Upper lobe of left lung (tissue), 6 donors: Measurements from ENCODE around the gene LRRFIP1. TPM values are rescaled to one million over a fixed set of nuclear protein-coding genes. Genes with fewer than 3 reads are reported as not detected.
A peak's percentile ranks its signal among the peaks of the same experiment; 100 is the strongest.
"Not testable (repeated sequence)": the region's sequence is repeated elsewhere in the genome, so short reads cannot be mapped to it uniquely, and the experiment has no call there.

Experiments used
- ATAC-seq, 2 donors: fragments of 200-7000 bp; cut with Tn5 transposase; one replicate each; pipeline ENCODE4 v1.9.1; 2022; ENCODE audit warnings: mild to moderate bottlenecking in 2 of 2, moderate library complexity in 2 of 2; ENCODE audit not compliant: low FRiP score in 2 of 2
- DNase-seq, 2 donors: peaks; one replicate each; pipeline ENCODE4 v3.0.0-alpha.2; 2019 to 2020
- H3K27ac ChIP-seq, 4 donors: fragments of 200-600 bp; sonication (generic); one replicate each; pipeline ENCODE4 v1.5.1; 2016 to 2019
- H3K27me3 ChIP-seq, 4 donors: fragments of 200-600 bp; sonication (generic); one replicate each; pipeline ENCODE4 v1.5.1; 2017 to 2019
- H3K36me3 ChIP-seq, 4 donors: fragments of 200-600 bp; sonication (generic); one replicate each; pipeline ENCODE4 v1.5.1; 2016 to 2019
- H3K4me1 ChIP-seq, 4 donors: fragments of 200-600 bp; sonication (generic); one replicate each; pipeline ENCODE4 v1.5.1; 2018 to 2019
- H3K4me3 ChIP-seq, 4 donors: fragments of 200-600 bp; sonication (generic); one replicate each; pipeline ENCODE4 v1.5.1; 2017 to 2019; ENCODE audit warnings: mild to moderate bottlenecking in 2 of 4, moderate library complexity in 1 of 4
- H3K9me3 ChIP-seq, 4 donors: fragments of 200-600 bp; sonication (generic); one replicate each; pipeline ENCODE4 v1.5.1; 2018 to 2019
- CTCF ChIP-seq, 6 experiments: fragments of 450-650 bp in 4 of 6; fragments of 200-600 bp in 2 of 6; sonication (generic) in 2 of 6; IDR thresholded peaks; one replicate each; pipeline ENCODE4 v1.5.1; 2016 to 2019; ENCODE audit warnings: antibody characterized with exemption in 6 of 6
- EP300 ChIP-seq, 4 donors: sonication (generic); formaldehyde crosslinking; IDR thresholded peaks; one replicate each; pipeline ENCODE4 v1.5.1; 2017; ENCODE audit warnings: antibody characterized with exemption in 4 of 4, control low read depth in 2 of 4
- POLR2A ChIP-seq, 4 donors: fragments of 450-650 bp; IDR thresholded peaks; one replicate each; pipeline ENCODE4 v1.5.1; 2016 to 2017; ENCODE audit warnings: antibody characterized with exemption in 4 of 4, mild to moderate bottlenecking in 2 of 4
- POLR2AphosphoS5 ChIP-seq, 2 donors: sonication (generic); formaldehyde crosslinking; IDR thresholded peaks; one replicate each; pipeline ENCODE4 v1.5.1; 2017; ENCODE audit warnings: antibody characterized with exemption in 2 of 2
- WGBS, 2 donors: methylation state at CpG; one replicate each; pipeline ENCODE4 v1.1.5; 2017 to 2018; 5-methylcytosine and 5-hydroxymethylcytosine counted together
- total RNA-seq, 6 donors: library from RNA; depleted of rRNA in 4 of 6; stranded (reverse); fragments of >200 nt in 4 of 6; gene quantifications; one replicate each; pipeline versions ENCODE4 v1.1.0 to v1.2.1, GENCODE V29; 2016 to 2021
- donor health status: DM: no; HTN: no; CAD: no; lungs with moderate emphysema.
- donor health status: DM: no; HTN: yes; CAD: no; lungs with severe emphysema.

Gene LRRFIP1
- total RNA-seq, 6 donors from 2014 or later: 185 to 291 (median 242) TPM

GRCh38 chr2:237591141-237591881 is 36.1 kb upstream of the LRRFIP1 start:
- Histone ChIP-seq H3K9me3 (no peaks in the 10 kb centered on the region), H3K36me3 (no peaks in the 10 kb centered on the region), H3K4me3 (peak overlapping the region in 3 of 4 donors; percentile 33 to 47 (median 40)), H3K27ac (peak overlapping the region; percentile 64 to 89 (median 81)), H3K4me1 (peaks cover 8 to 43% (median 19%) of the 10 kb centered on the region in 4 donors), H3K27me3 (no peaks in the 10 kb centered on the region)
- peak in 1 of 2 donors; percentile 58 for ATAC-seq
- 42 to 56% methylated on average over 16 to 19 of the region's 19 CpGs for WGBS, 2 donors
- peak; percentile 76 to 94 for DNase-seq
- no peak for TF ChIP-seq POLR2A (IDR thresholded peaks at IDR 0.05)

- 92 to 93% methylated on average over 15 to 18 of the region's 18 CpGs for WGBS, 2 donors
- no peak for TF ChIP-seq POLR2AphosphoS5 (IDR thresholded peaks at IDR 0.05)
- no peaks in the 10 kb centered on the region for H3K36me3 ChIP-seq
- ATAC-seq (no peak), DNase-seq (peak in 1 of 2 donors; percentile 30)
- H3K4me3 ChIP-seq: no peak overlapping the region
- H3K27me3 ChIP-seq: no peaks in the 10 kb centered on the region
- H3K9me3 ChIP-seq: no peaks in the 10 kb centered on the region
- H3K27ac ChIP-seq: peak overlapping the region in 2 of 4 donors; percentile 21 to 82
- peaks cover 8 to 43% (median 18%) of the 10 kb centered on the region in 4 donors for H3K4me1 ChIP-seq
Observed at GRCh38 chr2:237592425-237592980, 34.9 kb upstream of the LRRFIP1 start.

GRCh38 chr2:237593036-237593435 is 34.4 kb upstream of the LRRFIP1 start:
- WGBS, 2 donors: 96 to 100% methylated on average over 9 to 10 of the region's 10 CpGs
- ATAC-seq (no peak), DNase-seq (peak in 1 of 2 donors; percentile 39)
- no peaks in the 10 kb centered on the region for H3K27me3 ChIP-seq
- H3K4me3 ChIP-seq: no peak overlapping the region
- H3K9me3 ChIP-seq: no peaks in the 10 kb centered on the region
- H3K27ac ChIP-seq: peak overlapping the region in 2 of 4 donors; percentile 72 to 82
- no peaks in the 10 kb centered on the region for H3K36me3 ChIP-seq
- TF ChIP-seq EP300 (IDR thresholded peaks at IDR 0.05) (no peak), POLR2AphosphoS5 (IDR thresholded peaks at IDR 0.05) (no peak), CTCF (IDR thresholded peaks at IDR 0.05) (no peak), POLR2A (IDR thresholded peaks at IDR 0.05) (no peak)
- peaks cover 8 to 42% (median 18%) of the 10 kb centered on the region in 4 donors for H3K4me1 ChIP-seq

- no peaks in the 10 kb centered on the region for H3K9me3 ChIP-seq
- peaks cover 8 to 35% (median 18%) of the 10 kb centered on the region in 4 donors for H3K4me1 ChIP-seq
- H3K36me3 ChIP-seq: no peaks in the 10 kb centered on the region
- H3K27me3 ChIP-seq: no peaks in the 10 kb centered on the region
- no peak overlapping the region for H3K4me3 ChIP-seq
- TF ChIP-seq POLR2A (IDR thresholded peaks at IDR 0.05) (no peak), POLR2AphosphoS5 (IDR thresholded peaks at IDR 0.05) (no peak), CTCF (IDR thresholded peaks at IDR 0.05) (no peak), EP300 (IDR thresholded peaks at IDR 0.05) (no peak)
- DNase-seq (peak in 1 of 2 donors; percentile 40), ATAC-seq (no peak)
- WGBS, 2 donors: 93 to 95% methylated on average over 16 to 17 of the region's 17 CpGs
- H3K27ac ChIP-seq: peak overlapping the region; percentile 54 to 89 (median 77)
Observed at GRCh38 chr2:237593596-237594320, 33.6 kb upstream of the LRRFIP1 start.

- H3K9me3 ChIP-seq: no peaks in the 10 kb centered on the region
- H3K27me3 ChIP-seq: no peaks in the 10 kb centered on the region
- H3K36me3 ChIP-seq: no peaks in the 10 kb centered on the region
- H3K4me3 ChIP-seq: no peak overlapping the region
- H3K27ac ChIP-seq: peak overlapping the region; percentile 54 to 89 (median 77)
- ATAC-seq (no peak), DNase-seq (peak in 1 of 2 donors; percentile 76)
- WGBS, 2 donors: 58 to 66% methylated on average over 4 to 5 of the region's 5 CpGs
- peaks cover 8 to 36% (median 18%) of the 10 kb centered on the region in 4 donors for H3K4me1 ChIP-seq
- TF ChIP-seq POLR2AphosphoS5 (IDR thresholded peaks at IDR 0.05) (no peak), CTCF (IDR thresholded peaks at IDR 0.05) (no peak), EP300 (IDR thresholded peaks at IDR 0.05) (no peak), POLR2A (IDR thresholded peaks at IDR 0.05) (no peak)
Observed at GRCh38 chr2:237594514-237594871, 32.9 kb upstream of the LRRFIP1 start.

- not testable (repeated sequence) for H3K27me3 ChIP-seq, ATAC-seq, H3K9me3 ChIP-seq, H3K36me3 ChIP-seq, H3K4me3 ChIP-seq, DNase-seq
- 91 to 93% methylated on average over 4 to 5 of the region's 5 CpGs for WGBS, 2 donors
- Histone ChIP-seq H3K27ac (peak overlapping the region; percentile 54 to 89 (median 77)), H3K4me1 (peaks cover 2 to 44% (median 19%) of the 10 kb centered on the region in 4 donors)
Observed at GRCh38 chr2:237595829-237596519, 31.4 kb upstream of the LRRFIP1 start.
